LoVo (cell line): Measurements from ENCODE around the gene SULT1C2.
"Not testable (repeated sequence)": the region's sequence is repeated elsewhere in the genome, so short reads cannot be mapped to it uniquely, and the experiment has no call there.

Experiments used
- DNase-seq: peaks from one replicate; pipeline ENCODE4 v3.0.0-alpha.2; 2016; ENCODE audit warnings: low spot score

Gene SULT1C2

DNA sequence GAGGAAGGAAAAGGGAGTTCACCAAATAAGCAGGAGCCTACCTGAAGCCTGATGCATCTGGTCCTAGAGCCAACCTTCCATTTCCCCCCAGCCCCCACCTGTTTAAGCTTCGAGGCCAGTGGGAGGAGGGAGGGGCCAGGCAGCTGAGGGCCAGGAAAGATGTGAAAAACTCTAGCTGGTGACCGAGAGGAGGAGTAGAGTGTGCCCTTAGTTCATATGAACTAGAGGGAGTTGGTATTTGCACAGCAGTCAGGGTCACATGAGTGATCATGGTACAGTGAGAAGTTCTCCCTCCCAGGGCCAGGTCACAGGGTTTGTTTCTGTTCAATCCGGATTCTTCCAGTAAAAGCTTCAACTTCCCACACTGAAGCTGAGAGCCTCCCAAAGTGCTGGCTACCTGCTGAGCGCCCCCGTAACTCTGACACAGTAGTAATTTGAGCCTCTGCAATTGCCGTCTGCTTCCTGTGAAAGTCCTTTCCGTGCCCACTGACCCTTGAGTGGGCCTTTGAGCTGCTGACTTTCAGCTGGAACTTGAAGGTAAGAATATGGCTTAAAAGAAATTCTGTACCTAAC is at the start of gene SULT1C2:
Gene SULT1C2, plus strand, starts transcription at position 362 of the 573 bp plus-strand sequence. CDS start 4,773 bp downstream, outside the sequence.
- peak; percentile 53 for DNase-seq

DNA sequence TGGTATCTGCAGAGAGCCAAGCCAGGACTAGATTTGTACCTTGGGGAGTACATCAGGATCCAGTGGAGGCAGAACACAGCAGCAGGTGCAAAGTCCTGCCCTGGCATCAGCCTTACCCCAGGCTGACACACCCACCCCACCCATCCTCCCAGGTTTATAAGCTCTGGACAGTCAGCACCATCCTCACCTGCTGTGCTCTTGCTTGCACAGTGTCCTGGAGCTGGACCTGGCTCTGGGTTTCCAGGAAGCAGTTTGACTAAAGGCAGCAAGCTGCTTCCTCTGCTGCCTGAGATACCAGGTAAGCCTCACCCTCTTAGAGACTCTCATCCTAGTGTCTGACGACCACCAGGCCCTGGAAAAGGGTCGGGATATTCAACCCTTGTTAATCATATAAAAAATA is 48.9 kb upstream of the SULT1C2 start, which contains the start of gene SULT1C3:
Gene SULT1C3, plus strand, starts transcription at position 183 of the 400 bp plus-strand sequence. CDS start 7,227 bp downstream, outside the sequence.
- peak; percentile 51 for DNase-seq

DNA sequence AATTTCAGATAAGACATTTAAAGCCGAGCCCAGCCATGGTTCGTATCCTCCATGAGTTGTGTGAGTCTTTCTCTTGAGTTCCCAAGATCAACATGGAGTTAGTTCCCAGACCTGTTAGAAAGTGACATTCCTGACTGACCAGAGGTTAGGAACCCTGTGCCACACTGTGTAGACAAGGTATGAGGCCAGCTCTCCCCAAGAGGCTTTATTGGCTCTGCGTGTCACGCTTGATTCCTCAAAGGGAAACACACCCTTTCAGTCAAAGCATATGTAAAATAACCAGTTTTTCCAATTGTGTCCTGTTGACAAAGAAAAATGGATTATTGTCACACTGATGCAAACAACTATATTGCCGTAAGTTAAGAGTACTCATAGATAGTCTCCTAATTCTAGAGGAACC is 47.7 kb upstream of the SULT1C2 start:
- peak; percentile 25 for DNase-seq

DNA sequence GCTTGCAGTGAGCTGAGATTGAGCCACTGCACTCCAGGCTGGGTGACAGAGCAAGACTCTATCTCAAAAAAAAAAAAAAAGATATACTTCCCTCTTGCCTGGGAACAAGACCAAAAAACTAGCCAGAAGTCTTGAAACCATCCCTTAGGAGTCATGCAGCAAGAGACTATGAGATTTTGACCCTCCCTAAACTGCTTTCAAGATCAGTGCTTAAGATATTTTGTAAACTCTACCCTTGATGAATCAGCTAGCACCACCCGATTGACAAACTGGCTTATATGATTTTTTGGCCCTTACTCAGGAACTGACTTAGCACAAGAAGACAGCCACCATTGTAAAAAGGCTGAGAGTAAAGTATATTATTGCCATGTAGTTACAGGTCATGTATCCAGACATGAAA is 45.1 kb upstream of the SULT1C2 start:
- peak; percentile 52 for DNase-seq

DNA sequence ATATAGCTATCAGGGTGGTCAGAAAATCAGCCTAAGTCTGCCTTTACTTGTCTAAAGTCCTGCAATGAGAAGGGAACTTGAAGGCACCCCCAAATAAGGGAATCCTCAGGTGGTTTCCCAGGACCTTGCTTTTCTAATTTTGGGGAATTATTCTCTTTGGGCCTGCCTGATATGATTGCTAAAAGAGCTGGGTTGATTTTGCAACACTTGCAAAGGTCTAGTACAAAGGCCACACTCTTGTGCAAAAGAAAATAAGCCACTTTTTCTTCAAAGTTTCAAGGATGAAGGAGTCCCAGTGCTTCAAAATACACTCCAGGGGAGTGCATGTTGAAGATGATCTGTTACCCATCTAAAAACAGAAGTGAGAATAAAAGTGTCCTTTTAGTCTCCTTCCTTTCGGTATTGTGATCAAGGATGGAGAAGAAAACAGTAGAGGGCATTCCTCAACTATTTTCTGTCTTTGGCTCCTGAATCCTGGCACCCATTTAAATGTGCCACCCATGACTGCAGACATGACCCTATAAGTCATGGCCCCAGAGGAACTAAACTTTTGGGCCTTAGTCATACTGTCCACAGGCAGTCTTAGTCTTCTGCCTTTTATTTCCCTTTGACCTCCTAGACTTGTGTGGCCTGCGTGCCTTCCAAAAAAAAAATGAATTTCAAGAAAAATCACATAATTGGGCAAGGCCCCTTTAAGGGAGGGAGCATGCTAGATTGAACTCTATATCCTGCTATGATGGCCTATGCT is 43.9 kb upstream of the SULT1C2 start:
- DNase-seq, result no peak

DNA sequence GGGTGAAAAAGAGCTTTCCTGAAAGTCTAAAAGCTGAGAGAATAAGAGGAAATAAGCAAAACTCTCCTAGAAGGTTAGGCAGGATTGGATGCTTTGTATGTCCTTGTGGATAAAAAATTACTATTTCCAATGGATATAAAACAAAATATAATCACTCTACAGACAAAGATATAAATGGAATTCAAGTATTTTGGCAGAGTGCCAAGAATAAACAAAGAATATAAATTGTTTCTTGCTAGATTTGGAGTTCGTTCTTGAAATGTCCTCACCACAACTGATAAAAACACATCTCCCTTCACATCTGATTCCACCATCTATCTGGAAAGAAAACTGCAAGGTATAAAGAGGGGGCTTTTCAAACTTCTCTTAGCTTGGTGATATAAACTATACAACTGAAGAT is 35.6 kb upstream of the SULT1C2 start:
- DNase-seq, result no peak

DNA sequence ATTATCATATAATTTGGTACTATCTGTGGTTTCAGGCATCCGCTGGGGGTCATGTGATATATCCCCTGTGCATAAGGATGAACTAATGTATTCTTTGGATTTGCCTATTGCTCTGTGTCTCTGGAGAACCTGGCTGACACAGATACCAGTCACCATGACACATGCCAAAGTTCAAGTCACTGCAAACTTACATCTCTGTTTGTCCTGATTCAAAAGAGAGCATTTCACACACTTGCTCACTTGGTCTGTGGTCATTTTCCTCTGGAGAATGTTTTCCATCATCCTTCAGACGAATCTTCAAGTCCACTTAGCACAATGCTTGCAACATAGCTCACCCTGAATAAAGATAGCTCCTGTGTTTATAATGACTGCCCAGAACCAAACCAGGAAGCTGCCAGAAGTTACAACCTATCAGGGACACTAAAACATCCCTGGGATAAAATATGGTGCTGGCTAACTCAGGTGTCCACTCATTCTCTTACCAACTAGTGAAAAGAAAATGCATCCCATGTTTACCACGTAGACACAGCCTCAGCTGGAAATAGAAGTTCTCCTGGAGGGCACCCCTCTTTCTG is 30.9 kb upstream of the SULT1C2 start:
- no peak for DNase-seq

DNA sequence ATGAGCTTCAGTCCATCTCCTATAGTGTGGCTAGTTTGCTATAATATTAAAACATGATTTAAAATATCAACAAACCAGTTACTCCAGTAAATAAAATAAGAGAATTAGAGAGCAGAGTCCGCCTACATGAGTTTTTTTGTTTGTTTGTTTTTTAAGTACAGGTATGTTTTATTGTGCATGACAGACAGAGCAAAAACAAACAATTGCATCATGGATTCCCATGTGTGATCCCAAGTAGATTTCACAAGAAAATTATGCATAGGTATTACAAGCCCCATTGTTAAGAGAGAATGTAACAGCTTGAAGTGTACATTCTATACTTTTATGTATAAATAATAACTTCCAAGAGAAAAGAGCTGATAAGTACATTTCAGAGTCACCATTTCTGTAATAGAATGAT is 27.9 kb upstream of the SULT1C2 start:
- no peak for DNase-seq

DNA sequence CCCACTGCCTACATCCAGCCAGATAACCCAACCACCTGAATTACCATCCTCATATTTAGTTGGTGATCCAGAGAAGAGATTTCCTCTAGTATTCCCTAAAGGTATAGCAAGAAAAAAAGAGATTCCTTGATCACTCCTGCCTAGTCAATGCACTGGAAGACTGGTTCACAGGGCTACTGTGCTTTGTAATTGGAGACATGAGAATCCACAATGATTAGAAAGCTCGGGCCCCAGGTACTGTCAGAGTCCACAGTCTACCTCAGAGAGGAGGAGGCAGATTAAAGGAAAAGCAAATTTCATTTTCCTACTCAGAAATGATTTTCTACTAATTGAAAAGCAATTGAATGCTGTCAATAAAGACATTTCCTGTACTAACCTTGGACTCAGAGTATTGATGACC is 26.7 kb upstream of the SULT1C2 start:
- no peak for DNase-seq

DNA sequence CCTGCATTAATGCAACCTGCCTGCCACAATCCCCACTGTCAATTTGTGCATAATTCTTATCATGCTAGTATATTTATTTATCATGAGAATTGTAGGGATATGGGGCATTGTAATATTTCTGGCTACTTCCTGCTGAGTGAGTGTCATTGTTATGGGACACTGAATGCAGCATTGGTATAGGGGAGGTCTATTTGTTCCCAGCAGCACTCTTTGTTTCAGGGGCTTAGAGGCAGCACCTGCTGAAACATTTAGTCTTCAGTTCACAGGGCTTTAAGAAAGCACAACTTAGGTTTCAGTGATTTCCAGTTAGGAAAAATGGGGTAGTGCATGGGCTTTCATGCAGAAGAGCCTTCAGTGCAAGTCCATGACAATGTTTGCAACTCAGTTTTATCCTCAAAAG is 25.3 kb upstream of the SULT1C2 start:
- DNase-seq, result no peak

DNA sequence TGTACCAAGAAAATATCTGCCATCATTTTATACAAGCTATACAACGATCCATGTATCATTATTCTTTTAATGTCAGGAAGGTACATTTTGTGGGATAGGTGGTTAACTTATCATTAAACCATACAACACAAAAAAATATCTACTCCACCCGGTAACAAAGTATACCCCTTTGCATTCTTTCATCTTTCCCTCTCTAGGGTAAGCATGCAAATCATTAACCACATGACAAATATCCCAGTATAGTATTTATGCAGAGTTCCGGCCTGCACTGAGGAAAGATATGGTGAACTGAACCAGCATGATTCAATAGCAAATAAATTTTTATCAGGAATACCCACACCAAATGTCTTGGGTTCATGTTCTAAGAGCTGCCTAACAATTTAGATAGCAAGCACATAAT is 22.5 kb upstream of the SULT1C2 start:
- peak; percentile 38 for DNase-seq

DNA sequence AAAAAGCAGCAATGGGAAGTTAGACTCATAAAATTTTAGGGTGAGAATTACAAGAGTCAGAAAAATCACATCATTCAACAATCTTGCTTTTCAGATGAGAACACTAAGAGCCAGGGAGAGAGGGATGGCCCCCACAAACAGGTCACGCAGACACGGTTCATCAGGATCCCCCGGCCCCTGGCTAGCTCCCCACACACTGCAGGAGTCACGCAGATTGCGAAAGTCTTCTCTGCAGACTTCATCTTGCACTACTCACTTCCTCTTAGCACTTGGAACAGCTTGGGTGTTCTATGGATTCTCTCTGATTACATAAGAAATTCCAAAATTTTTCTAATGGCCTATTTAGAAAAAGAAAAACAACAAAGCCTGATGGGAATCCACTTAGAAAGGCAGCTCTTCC is 21.6 kb upstream of the SULT1C2 start:
- DNase-seq, result no peak

DNA sequence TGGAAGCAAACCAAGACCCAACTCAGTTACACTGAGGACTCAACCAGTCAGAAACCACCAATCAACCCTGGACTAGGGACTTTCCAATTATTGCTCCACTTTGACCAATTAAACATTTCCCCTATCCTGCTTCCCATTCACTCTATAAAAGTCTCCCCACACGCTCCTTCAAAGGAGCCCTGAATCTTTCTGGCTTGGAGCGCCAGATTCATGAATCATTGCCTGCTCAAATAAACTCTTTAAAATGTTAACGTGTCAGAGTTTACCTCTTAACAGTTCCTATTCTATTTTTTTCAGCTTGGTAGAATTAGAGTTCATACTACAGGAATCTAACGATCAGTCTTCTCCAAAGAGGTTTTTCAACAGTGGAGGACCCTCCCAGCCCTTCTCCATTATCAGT is 20.7 kb upstream of the SULT1C2 start:
- peak; percentile 25 for DNase-seq

DNA sequence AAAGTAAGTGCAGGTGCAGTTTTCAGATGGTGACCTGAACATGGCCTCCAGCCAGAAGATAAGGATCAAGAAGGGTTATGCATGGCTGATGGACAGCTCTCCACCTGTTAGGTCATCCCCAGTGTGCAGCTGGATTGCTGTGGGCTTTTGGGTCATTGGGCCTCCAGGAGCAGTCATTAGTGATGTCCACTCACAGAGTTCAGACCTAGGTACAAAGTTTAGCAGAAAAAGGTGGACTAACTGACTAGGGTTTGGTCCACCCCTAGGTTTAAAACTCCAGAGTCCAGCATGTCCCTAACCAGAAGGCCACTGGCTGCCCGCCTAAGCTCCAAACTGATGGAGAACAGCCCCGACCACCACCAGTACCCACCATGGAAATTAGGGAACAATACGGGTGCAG is 18.3 kb upstream of the SULT1C2 start:
- no peak for DNase-seq

DNA sequence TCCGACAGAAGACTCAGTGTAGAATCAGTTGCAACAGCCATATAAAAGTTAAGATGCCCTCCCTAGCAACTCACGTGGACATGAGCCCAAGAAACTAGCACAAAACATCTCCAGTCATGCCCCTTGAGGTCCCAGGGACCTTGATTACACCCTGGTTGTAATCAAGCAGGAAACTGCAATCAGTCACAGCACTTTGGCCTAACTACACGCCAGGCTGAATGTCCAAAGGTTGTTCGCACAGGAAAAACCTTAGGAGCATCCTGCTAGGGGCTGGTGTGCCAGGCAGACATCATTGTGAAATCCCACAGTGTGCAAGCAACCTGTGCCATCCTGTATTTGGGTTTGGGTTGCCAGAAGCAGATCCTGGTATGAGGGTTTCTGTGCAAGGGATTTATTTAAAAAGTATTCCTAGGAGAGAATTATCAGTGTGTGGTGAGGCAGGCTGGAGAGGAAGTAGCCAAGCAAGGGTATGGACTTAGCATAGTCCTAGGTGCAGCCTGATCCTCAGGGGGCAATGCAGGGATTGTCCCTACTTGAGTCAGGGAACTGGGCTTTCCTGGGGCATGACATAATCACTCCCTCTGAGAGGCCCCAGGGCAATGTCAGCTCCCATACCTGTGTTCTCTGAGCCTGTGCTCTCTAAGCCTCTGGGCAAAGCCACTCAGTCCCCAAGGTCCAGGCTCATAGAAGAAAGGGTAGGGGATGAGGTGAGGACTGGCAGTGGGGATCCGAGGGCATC is 17.8 kb upstream of the SULT1C2 start:
- no peak for DNase-seq

DNA sequence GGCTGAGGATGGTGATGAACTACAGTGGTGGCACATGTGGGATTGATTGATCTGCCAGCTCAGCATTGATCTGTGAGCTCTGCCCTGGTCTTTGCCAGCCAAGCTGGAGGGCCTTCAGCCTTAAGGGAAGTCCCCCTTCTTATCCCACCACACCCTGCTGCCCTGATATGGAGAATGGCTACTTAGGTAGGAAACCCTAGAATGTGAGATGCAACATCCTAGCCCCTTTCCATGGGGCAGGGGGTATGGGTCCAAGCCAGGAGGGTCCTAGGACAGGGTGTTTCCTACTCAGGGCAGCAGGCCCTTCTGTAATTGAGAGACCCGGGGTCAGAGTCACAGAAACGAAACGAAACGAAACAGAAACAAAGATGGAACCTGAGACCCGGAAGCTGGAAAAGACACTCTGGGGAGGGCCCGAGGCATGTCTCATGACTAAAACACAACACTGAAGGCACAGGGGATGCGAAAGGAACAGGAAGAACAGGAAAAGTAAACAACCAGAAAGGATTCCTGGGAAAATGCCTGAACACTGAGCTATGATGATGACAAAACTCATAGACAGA is 16.9 kb upstream of the SULT1C2 start:
- DNase-seq, result peak; percentile 82

DNA sequence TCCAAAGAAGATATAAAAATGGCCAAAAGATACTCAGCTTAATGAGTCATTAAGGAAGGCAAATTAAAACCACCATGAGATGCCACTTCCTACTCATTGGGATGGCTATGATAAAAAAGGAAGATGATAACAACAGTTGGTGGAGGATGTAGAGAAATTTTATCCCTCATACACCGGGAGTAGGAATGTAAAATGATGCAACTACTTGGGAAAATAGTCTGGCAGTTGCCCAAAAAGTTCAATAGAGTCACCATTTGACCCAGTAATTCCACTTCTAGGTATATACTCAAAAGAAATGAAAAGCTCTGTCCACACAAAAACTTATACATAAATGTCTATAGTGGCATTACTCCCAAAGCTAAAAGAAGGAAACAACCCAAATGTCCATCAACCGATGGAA is 10.1 kb upstream of the SULT1C2 start:
- DNase-seq, result no peak

DNA sequence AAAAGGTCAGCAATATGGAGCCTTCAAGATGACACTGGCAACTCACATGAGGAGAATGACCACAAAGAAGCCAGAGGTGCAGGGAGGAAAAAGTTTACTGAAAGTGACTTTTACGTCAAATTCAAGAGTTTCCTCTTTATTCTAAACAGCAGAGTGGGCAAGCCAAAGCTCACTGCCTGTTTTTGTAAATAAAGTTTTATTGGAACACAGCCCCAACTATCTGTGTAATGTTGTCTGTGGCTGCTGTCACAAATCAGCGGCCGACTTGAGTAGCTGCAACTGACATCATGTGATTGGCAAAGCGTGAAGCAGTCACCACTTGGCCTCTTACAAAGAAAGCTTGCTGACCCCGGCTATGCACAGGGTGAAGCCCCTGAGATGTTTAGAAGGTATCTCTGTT is 9.2 kb upstream of the SULT1C2 start:
- no peak for DNase-seq

DNA sequence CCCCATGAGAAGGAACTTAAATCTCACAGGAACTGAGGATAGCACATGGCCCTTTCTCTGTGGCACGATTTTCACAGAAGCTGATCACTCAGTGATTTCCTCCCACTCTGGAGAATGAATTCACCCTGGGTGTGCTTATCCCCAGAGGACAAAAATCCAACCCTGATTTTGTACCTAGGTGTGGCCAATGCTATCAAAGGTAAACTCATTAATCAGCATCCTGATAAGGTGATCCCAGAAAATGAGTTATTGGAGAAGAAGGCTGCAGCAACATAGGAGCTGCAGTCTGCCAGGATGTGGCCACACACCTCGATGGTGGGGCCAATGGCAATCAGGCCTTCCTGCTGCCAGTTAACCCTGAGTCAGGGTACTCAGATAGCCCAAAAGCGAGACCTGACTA is 8.2 kb upstream of the SULT1C2 start:
- no peak for DNase-seq

DNA sequence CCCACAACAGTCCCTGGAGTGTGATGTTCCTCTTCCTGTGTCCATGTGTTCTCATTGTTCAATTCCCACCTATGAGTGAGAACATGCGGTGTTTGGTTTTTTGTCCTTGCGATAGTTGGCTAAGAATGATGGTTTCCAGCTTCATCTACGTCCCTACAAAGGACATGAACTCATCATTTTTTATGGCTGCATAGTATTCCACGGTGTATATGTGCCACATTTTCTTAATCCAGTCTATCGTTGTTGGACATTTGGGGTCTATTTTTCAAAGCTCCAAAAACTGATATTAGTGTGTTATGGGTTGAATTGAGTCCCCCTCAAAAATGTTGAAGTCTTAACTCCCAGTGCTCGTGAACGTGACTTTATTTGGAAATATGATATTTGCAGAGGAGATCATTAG is 4.1 kb upstream of the SULT1C2 start:
- not testable (repeated sequence) for DNase-seq

DNA sequence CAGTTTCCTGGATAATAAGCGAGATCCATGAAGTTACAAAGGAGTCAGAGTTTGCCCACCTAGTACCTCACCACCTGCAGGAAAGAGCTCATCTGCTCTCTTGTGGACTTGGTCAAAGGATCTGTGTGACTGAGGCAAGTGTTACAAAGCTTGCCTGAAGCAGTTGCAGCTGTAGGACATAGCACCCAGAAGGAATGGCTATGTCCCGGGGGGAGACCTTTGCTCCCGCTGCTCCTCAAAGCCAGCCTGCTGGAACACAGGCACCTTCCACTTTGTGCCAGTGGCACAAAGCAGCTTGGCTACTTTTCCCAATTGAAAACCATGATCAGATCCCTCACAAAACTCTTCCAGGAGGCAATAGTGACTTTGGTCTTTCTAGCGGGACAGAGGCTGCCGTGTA is 3.1 kb upstream of the SULT1C2 start:
- DNase-seq, result no peak

DNA sequence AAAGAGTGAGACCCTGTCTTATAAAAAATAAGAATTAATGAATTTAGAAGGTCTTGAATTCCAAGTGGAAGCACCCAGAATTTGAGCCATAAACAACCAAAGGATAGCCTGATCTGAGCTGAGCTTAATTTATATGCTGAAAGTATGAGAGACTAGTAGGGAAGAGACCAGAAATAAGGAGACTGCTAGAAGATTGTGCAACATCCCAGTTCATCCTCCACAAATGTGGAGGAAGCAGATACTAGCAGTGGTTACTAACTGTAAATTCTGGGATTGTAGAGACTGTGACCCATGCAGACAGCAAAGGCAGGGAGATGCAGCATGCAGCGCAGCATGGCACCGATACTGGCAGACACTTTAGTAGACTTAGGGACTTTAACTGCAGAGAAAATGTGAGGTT is 1.5 kb upstream of the SULT1C2 start:
- DNase-seq, result no peak

DNA sequence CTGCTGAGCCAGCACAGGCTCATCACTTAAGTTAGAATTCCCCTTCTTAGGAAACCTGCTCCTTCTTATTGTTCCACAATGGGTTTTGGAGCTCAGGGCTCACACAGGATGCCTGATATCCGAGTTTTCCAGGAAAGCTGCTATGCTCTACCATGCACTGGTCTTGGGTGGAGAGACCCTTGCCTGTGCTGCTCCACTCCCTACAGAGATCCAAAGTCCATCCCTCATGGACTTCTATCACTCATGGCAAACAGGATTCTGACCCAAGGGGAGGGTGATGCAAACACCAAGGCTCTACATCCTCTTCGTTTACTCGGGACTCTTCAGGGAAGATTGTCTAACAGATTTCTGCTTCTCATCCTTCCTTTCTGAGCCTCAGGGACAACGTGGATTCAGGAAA is 5.2 kb downstream of the SULT1C2 start:
- no peak for DNase-seq
